ENCODE results near the gene MMD2. TPM values are rescaled to one million over a fixed set of nuclear protein-coding genes. Genes with fewer than 3 reads are reported as not detected.
A peak's percentile ranks its signal among the peaks of the same experiment; 100 is the strongest.
"Not testable (repeated sequence)": the region's sequence is repeated elsewhere in the genome, so short reads cannot be mapped to it uniquely, and the experiment has no call there.

MMD2 gene, protein sequence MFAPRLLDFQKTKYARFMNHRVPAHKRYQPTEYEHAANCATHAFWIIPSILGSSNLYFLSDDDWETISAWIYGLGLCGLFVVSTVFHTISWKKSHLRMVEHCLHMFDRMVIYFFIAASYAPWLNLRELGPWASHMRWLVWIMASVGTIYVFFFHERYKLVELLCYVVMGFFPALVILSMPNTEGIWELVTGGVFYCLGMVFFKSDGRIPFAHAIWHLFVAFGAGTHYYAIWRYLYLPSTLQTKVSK
- polyA plus RNA-seq (ENCODE audit: insufficient read length in 3 of 3), result not detected

DNA sequence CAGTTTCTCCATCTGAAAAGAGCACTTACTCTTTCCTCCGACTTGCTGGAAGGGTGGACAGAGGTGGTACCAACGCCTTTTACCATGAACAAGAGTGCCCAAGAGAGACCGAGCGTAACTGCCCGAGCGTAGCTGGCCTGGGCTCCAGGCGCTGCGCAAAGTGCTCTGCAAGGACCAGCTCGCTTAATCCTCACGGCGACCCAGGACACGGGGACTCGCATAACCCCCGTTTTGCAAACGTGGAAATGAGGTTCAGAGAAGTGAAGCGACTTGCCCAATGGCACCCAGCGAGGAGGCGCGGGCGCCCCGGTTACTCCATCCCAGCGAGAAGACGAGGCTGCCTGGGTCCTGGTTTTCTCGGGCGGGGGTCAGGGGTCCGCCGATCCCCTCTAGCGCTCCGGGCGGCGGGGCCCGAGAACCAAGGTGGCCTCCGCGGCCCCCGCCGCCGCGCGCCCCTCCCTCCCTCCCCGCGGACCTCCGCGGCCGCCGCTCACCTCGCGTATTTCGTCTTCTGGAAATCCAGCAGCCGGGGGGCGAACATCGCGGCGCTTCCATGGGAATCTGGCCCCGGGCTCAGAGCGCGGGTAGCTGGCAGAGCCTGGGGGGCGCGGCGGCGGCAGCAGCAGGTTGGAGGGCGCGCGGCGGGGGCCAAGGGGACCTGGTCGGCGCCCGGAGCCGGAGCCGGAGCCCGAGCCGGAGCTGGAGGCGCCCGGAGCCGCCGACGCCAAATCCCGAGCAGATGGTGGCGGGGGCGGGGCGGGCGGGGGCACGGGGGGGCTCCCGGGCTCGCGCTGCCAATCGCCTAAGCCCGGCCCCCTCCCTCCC lies at the start of gene MMD2:
Gene MMD2 (minus strand): TSS at position 711 of the 825 bp plus-strand sequence. CDS start 170 bp downstream, at position 541.
- no peak for DNase-seq (ENCODE audit: low read depth in 3 of 3, low spot score in 2 of 3)

DNA sequence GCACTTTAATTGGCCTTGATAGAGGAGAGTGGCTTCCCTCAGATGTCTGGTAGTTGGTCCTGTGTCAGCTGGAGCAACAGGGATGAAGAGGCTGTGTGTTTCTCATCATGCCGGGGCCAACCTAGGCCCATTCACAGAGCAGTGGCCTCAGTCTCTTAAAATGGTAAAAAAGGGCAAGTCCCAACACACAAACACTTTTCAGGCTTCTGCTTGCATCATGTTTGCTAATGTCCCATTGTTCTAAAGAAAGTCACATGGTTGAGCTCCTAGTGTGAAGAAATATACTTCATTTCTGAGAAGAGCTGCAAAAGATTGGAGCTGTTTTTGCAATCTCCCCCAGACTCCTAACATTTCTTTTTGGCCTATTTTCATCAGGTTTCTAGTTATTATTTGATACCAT lies 46.1 kb upstream of the MMD2 start:
- no peak for DNase-seq (ENCODE audit: low read depth in 3 of 3, low spot score in 2 of 3)

DNA sequence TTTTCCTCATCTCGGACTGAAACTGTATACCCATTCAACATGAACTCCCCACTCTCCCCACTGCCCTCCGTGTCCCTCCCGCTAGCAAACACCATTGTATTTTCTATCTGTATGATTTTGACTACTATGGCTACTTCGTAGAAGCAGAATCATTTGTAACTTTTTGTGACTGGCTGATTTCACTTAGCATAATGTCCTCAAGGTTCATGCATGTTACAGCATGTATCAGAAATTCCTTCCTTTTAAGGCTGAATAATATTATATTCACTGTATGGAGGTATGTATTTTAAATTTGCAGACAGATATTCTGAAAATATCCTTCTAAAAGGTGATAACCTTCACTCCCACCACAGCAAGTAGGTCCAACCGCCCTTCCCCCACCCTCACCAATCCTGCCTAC lies 42.9 kb upstream of the MMD2 start:
- no peak for DNase-seq (ENCODE audit: low read depth in 3 of 3, low spot score in 2 of 3)

DNA sequence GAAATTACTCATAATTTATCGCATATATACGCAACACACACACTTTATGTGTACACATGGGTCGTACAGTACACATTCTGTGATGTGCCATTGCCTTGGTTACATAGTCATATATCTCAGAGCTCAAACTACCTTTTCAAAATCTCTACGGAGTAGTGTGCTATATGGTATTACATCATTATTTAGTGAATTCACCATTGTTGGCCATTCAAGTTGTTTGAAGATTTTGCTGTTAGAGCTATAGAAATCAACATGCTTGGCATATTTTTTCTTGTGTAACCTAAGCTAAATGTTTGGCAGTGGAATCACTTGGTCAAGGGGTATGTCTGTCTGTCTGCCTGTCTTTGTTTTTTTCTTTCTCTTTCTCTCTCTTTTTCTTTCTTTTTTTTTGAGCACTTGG lies 42.0 kb upstream of the MMD2 start:
- no peak for DNase-seq (ENCODE audit: low read depth in 3 of 3, low spot score in 2 of 3)

DNA sequence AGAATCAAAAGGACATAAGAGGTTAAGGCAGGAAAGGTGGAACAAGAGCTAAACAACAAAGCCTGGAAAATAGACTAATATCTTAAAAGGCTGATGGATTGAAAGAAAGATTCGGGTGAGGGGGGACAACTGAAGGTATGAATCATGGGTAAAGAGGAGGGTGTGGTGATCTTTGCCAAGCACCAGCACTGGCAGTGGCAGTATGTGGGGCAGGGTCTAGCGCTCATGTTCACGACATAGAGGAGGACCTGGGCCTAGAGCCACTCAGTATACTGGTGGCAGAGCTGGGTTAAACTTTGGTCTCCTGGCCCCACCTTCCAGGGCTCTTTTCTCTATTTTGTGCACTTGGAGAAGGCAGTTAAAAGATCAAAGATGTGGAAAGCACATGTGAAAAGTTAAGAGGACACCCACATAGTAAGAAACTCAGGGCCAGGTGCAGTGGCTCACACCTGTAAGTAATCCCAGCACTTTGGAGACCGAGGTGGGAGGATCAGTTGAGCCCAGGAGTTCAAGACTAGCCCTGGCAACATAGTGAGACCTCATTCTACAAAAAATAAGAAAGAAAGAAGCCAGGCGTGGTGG lies 40.5 kb upstream of the MMD2 start:
- no peak for DNase-seq (ENCODE audit: low read depth in 3 of 3, low spot score in 2 of 3)

DNA sequence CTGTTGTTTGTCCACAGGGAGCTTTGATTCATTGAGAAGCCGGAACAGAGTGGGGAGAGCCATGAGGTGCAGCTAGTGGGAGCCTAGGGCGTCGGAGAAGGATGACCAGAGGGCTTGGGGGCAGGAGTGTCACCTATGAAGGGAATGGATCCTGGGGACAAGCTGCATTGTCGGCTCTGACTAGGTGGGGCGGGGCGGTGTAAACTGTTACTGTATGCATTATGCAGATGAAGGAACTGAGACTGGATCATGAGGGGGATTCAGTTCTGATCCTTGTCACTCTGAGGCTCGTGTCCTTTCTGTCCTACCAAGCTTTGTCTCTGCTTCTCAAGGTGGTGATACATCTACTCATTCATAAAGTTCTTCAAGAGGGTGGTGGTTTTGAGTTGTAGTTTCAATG lies 39.9 kb upstream of the MMD2 start:
- no peak for DNase-seq (ENCODE audit: low read depth in 3 of 3, low spot score in 2 of 3)

DNA sequence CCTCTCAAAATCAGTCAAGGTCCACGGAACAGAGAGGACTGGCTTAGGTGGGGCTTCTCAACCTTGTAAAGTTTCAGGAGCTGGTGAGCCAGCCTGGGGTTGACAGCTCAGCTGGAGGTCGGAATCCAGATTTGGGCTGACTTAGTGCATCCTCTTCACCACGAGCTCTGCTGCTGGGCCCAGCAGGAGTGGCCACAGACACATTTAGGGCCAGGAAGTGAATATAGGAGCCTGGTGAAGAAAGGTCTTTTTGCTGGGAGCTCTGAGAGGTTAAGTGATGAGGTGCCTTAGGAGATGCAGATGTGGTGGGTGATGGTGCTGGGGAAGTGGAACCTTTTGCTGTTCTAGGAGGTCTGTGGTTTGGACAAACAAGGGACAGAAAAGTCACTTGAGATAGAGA lies 39.3 kb upstream of the MMD2 start:
- DNase-seq (ENCODE audit: low read depth in 3 of 3, low spot score in 2 of 3), result no peak

DNA sequence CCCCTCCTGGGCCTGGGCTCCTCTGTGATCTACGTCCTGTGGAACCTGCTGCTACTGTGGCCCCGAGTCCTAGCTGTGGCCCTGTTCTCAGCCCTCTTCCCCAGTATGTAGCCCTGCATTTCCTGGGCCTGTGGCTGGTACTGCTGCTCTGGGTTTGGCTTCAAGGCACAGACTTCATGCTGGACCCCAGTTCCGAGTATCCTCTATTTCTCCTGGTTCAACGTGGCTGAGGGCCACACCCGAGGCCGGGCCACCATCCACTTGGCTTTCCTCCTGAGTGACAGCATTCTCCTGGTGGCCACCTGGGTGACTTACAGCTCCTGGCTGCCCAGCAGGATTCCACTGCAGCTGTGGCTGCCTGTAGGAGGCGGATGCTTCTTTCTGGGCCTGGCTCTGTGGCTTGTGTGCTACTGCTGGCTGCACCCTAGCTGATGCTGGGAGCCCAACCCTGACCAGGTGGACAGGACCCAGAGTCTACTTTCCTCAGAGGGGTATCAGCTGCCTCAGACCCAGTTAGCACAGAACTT lies 37.8 kb upstream of the MMD2 start:
- DNase-seq (ENCODE audit: low read depth in 3 of 3, low spot score in 2 of 3), result no peak

DNA sequence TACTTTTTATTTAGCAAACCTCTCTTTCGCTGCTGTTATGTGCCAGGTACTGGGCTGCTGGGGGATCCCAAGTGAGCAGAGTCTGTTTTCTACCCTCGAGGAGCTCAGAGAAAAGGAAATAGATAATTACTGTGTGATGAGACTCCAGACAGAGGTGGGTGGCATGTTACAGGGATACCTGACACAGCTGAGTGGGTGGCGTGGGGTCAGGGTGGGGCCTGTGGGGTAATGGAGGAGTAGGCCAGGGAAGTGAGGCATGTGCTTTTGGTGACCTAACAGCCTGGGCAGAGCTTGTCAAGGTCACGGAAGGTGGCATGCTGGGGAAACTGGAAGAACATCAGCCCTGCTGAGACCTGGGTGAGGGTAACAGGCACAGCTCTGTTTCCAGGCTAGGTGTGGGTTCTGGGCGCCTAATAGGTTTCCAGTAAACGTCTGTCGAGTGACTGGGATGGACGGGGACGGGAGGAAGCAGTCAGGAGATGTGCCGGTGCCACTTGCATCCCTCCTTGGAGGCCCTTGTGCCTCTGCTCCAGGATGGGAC lies 36.5 kb upstream of the MMD2 start:
- no peak for DNase-seq (ENCODE audit: low read depth in 3 of 3, low spot score in 2 of 3)

DNA sequence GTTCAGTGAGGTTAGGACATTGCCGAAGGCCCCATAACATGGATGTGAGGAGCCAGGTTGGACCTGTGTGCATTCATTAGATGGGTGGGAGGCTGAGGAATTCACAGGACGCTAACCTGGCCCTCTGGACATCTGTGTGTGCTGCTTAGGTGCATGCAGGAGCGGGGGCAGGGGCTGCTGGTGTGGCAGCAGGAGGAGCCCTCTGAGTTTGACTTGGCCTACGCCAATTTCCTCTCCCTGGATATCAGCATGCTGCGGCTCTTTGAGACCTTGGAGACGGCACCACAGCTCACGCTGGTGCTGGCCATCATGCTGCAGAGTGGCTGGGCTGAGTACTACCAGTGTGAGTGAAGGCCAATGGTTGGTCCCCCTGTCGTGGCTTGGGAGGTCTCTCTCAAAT lies 34.5 kb upstream of the MMD2 start:
- no peak for DNase-seq (ENCODE audit: low read depth in 3 of 3, low spot score in 2 of 3)

DNA sequence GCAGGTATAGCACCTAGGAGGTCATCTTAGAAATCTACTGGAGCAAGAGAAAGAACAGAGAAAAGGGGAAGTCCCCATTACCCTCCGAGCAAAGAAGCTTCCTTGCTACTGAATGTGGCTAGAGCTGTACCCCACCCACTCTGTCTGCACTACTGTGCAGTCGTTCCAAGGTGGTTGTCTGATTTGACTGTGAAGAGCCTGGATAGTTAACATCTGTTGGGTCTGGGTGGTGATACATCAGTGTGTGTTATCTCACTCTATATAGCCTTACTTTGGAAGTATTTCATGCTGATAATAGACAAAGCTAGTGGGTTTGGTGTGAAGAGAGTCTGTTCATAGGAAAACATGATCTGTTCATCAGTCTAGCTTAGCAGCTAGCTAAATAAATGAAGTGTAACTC lies 23.8 kb upstream of the MMD2 start:
- DNase-seq (ENCODE audit: low read depth in 3 of 3, low spot score in 2 of 3), result not testable (repeated sequence)

DNA sequence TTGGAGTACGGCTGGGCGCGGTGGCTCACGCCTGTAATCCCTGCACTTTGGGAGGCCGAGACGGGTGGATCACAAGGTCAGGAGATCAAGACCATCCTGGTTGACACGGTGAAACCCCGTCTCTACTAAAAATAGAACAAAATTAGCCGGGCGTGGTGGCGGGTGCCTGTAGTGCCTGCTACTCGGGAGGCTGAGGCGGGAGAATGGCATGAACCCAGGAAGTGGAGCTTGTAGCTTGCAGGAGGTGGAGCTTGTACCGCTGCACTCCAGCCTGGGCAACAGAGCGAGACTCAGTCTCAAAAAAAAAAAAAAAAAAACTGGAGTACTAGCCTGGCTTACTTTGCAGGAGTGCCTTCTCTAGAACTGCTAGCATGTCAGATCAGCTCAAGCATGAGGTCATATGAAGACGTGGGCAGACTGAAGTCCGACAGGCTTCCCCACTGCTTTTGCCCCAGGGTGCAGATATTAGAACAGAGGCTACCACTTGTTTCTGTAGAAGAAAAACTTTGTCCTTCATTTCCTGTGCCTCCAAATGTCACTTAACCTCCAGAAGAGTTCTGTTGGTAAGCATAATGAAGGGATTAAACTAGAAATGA lies 22.4 kb upstream of the MMD2 start:
- DNase-seq (ENCODE audit: low read depth in 3 of 3, low spot score in 2 of 3), result not testable (repeated sequence)

DNA sequence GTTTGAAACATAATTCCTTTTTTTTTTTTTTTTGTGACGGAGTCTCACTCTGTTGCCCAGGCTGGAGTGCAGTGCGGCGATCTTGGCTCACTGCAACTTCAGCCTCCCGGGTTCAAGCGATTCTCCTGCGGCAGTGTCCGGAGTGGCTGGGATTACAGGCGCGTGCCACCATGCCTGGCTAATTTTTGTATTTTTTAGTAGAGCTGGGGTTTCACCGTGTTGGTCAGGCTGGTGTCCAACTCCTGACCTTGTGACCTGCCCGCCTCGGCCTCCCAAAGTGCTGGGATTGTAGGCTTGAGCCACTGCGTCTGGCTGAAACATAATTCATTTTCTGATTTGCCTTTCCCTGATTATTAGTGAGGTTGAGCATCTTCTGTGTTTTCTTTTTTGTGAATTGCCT lies 16.6 kb upstream of the MMD2 start:
- not testable (repeated sequence) for DNase-seq (ENCODE audit: low read depth in 3 of 3, low spot score in 2 of 3)

DNA sequence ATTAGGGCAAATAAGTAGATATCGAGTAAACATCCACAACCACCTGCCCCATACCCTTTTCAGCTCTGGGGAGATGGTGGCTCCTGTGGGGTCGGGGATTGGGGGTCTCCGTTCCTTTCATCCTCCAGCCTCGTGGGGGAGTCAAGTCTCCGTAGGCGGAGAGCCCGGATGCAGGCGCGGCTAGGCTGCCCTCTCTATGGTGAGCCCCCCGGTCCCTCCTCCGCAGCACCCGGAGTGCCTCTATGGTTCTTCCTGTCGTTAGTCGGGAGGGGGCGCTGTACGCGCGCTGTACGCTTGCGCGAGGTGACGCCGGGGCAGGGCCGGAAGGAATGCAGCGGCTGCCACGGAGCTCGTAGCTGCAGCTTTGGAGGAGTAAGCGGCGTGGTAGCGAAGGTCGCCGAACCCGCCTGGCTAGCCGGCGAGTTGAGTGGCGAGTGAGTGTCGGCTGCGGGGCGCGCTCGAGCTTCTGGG lies 14.8 kb upstream of the MMD2 start:
- peak; percentile 83 to 86 (median 85) for DNase-seq (ENCODE audit: low read depth in 3 of 3, low spot score in 2 of 3)

DNA sequence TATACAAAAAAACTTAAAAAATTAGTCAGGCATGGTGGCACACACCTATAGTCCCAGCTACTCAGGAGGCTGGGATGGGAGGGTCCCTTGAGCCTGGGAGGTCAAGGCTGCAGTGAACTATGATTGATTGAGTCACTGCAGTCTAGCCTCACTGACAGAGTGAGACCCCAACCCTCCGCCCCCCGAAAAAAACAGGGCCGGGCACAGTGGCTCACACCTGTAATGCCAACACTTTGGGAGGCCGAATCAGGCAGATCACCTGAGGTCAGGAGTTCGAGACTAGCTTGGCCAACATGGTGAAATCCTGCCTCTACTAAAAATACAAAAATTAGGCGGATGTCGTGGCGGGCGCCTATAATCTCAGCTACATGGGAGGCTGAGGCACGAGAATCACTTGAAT lies 13.5 kb upstream of the MMD2 start:
- not testable (repeated sequence) for DNase-seq (ENCODE audit: low read depth in 3 of 3, low spot score in 2 of 3)

DNA sequence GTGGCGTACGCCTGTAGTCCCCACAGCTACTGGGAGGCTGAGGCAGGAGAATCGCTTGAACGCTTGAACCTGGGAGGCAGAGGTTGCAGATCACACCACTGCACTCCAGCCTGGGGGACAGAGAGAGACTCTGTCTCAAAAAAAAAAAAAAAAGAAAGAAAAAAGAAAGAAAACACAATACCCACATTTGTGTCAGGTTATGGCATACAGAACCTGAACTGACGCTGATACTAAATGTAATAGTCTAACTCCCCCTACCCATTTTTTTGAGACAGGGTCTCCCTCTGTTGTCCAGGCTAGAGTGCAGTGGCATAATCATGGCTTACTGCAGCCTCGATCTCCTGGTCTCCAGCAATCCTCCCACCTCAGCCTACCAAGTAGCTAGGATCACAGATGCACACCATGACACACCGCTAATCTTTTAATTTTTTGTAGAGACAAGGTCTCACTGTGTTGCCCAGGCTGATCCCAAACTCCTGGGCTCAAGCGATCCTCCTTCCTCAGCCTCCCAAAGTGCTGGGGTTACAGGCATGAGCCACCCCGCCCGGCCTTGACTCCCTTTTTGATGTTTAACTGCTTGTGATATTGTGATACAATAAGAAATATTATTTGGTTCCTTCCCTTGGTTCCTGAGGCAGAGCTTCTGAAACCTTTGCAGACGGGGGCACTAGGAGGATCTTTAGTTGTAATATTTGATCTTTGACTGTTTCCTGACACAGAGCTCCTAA lies 6.5 kb upstream of the MMD2 start:
- DNase-seq (ENCODE audit: low read depth in 3 of 3, low spot score in 2 of 3), result no peak

DNA sequence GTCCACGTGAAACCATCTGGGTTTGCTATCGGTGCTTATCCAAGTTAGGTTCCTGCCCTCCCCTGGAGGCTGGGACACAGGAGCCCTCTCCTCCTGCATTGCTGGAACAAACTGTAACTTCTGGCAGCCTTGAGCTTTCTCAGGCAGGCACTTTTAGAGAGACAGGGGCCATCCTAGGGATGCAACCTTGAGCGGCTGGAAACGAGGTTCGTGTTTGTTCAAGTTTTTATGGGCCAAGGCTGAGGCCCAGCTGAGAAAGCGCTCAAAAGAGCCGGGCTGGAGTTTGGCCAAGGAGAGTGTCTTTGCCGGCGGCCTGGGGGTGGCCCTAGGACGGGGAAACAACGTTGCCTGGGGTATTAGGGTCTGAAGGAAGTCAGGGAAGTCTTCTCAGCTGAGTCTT lies 5.5 kb upstream of the MMD2 start:
- DNase-seq (ENCODE audit: low read depth in 3 of 3, low spot score in 2 of 3), result no peak

DNA sequence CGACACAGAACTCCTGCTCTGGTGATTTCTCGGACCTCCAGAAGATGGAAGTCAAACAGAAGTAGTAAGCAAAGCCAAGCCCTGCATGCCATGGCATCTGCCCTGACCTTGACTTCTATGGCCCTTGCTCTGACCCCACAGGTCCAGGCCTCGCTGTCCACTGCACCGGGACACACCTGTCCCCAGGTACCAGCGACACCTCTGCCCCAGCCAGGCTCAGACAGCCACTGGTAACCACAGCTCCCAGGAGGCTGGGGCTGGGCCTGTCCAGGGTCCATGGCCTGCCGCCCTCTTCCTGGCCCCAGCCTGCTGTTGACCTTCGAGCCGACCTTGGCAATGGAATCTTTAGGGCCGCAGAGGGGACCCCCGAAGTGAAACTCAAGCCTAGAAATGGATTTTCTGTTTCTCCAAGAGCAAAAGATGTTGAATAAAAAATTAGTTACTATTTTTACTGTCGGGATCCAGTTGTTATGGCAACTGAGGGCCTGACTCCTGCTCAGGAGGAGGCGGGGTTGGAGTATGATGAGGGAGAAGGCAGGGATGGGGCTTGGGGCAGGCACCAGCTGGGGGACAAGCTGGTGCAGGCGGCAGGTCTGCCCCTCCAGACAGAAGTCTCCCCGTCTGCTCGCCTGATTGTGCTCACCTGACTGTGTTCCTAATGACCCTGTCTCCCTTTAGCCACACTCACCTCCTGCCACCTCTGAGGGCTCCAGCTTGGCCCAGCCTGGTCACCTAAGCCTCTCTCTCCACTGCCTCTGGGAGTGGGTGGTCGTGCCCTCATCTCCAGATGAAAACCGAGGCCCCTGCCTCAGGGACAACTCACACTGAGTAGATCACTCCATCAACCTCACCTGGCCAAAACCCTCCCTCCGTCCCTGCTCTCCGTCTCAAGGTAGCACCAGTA lies 4.1 kb upstream of the MMD2 start:
- no peak for DNase-seq (ENCODE audit: low read depth in 3 of 3, low spot score in 2 of 3)

DNA sequence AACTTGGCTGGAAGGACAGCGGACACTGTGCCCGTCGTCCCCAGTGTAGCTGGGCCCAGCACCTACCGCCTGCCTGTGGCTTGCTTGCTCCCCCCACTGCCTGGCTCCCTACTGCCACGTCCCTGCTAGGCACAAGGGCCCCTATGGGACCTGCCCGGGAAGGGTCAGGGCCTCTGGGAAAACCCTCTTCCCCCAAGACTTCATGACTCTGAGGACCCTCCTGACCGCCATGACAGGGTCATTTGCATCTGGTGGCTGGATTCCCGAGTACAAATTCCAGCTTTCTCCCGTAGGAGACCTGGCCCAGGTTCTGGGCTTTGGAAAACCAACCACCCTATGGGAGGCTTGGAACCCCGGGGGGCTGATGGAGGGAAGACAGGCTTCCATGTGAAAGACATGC lies 1.4 kb upstream of the MMD2 start:
- DNase-seq (ENCODE audit: low read depth in 3 of 3, low spot score in 2 of 3), result no peak
